Urinary bladder (tissue), 4 donors: Measurements from ENCODE around the gene PDE6H. TPM values are rescaled to one million over a fixed set of nuclear protein-coding genes. Genes with fewer than 3 reads are reported as not detected.

Experiments
- DNase-seq: peaks from one replicate; pipeline ENCODE4 v3.0.0-alpha.2; 2015; ENCODE audit errors: extremely low spot score
- H3K27ac ChIP-seq: one replicate; pipeline ENCODE4 v1.5.1; 2013; ENCODE audit warnings: low read depth, mild to moderate bottlenecking, moderate library complexity
- H3K36me3 ChIP-seq: one replicate; pipeline ENCODE4 v1.6.1; 2013; ENCODE audit warnings: mild to moderate bottlenecking, moderate library complexity; ENCODE audit not compliant: insufficient read depth
- H3K4me1 ChIP-seq: one replicate; pipeline ENCODE4 v1.6.1; 2013; ENCODE audit warnings: mild to moderate bottlenecking, moderate library complexity; ENCODE audit not compliant: insufficient read depth
- H3K4me3 ChIP-seq: one replicate; pipeline ENCODE4 v1.5.1; 2013; ENCODE audit warnings: low read depth, low read length
- WGBS: extraction: QIAGEN DNeasy Blood & Tissue Kit; methylation state at CpG from one replicate; pipeline ENCODE4 v1.1.7; 2013; 5-methylcytosine and 5-hydroxymethylcytosine counted together
- polyA plus RNA-seq: library from polyadenylated mRNA; stranded (reverse); fragments of 200-250 nt; gene quantifications from one replicate; pipeline ENCODE4 v1.2.3, GENCODE V29; 2013
- total RNA-seq: library from RNA; depleted of rRNA; stranded (reverse); fragments of >200 nt; gene quantifications from one replicate; pipeline ENCODE4 v1.2.3, GENCODE V29; 2014
- donor health status: healthy with polysubstance abuse.
- donor health status: healthy.

PDE6H gene
- total and polyA plus RNA-seq, 2 donors: not detected

- WGBS: 66% methylated on average over 3 of the region's 3 CpGs
- Histone ChIP-seq H3K4me3 (no peak overlapping the region), H3K4me1 (no peaks in the 10 kb centered on the region), H3K36me3 (no peaks in the 10 kb centered on the region), H3K27ac (no peak overlapping the region)
- no peak for DNase-seq
Observed at GRCh38 chr12:14968478-14968877, 4.4 kb upstream of the PDE6H start.

- Histone ChIP-seq H3K4me1 (no peaks in the 10 kb centered on the region), H3K27ac (no peak overlapping the region), H3K36me3 (no peaks in the 10 kb centered on the region), H3K4me3 (no peak overlapping the region)
- no peak for DNase-seq
- 84% methylated on average over 4 of the region's 4 CpGs for WGBS
Observed at GRCh38 chr12:14970473-14970872, 2.4 kb upstream of the PDE6H start.

GRCh38 chr12:14974633-14975032 lies 1.8 kb downstream of the PDE6H start:
- H3K36me3 ChIP-seq: no peaks in the 10 kb centered on the region
- no peak overlapping the region for H3K4me3 ChIP-seq
- 97% methylated on average over 3 of the region's 3 CpGs for WGBS
- no peak overlapping the region for H3K27ac ChIP-seq
- no peak for DNase-seq
- no peaks in the 10 kb centered on the region for H3K4me1 ChIP-seq

- DNase-seq: no peak
- 90% methylated on average over 4 of the region's 4 CpGs for WGBS
- Histone ChIP-seq H3K36me3 (no peaks in the 10 kb centered on the region), H3K27ac (no peak overlapping the region), H3K4me1 (no peaks in the 10 kb centered on the region), H3K4me3 (no peak overlapping the region)
Observed at GRCh38 chr12:14975457-14975856, 2.6 kb downstream of the PDE6H start.

- no peaks in the 10 kb centered on the region for H3K36me3 ChIP-seq
- WGBS: 78% methylated on average over 3 of the region's 3 CpGs
- DNase-seq: no peak
- no peak overlapping the region for H3K4me3 ChIP-seq
- H3K4me1 ChIP-seq: no peaks in the 10 kb centered on the region
- H3K27ac ChIP-seq: no peak overlapping the region
Observed at GRCh38 chr12:14976658-14977057, 3.8 kb downstream of the PDE6H start.

GRCh38 chr12:14979468-14979867 lies 6.6 kb downstream of the PDE6H start:
- Histone ChIP-seq H3K4me1 (no peaks in the 10 kb centered on the region), H3K4me3 (no peak overlapping the region), H3K27ac (no peak overlapping the region), H3K36me3 (no peaks in the 10 kb centered on the region)
- DNase-seq: no peak

GRCh38 chr12:14981049-14981448 lies 8.2 kb downstream of the PDE6H start:
- WGBS: 97% methylated on average over 2 of the region's 2 CpGs
- Histone ChIP-seq H3K4me1 (no peaks in the 10 kb centered on the region), H3K4me3 (no peak overlapping the region), H3K36me3 (no peaks in the 10 kb centered on the region), H3K27ac (no peak overlapping the region)
- no peak for DNase-seq

GRCh38 chr12:14982562-14982961 lies 9.7 kb downstream of the PDE6H start:
- WGBS: 85% methylated on average over 1 of the region's 1 CpG
- no peaks in the 10 kb centered on the region for H3K36me3 ChIP-seq
- DNase-seq: no peak
- no peaks in the 10 kb centered on the region for H3K4me1 ChIP-seq
- H3K4me3 ChIP-seq: no peak overlapping the region
- H3K27ac ChIP-seq: no peak overlapping the region

GRCh38 chr12:14982991-14983390 lies 10.1 kb downstream of the PDE6H start:
- no peak for DNase-seq
- no peaks in the 10 kb centered on the region for H3K4me1 ChIP-seq
- H3K36me3 ChIP-seq: no peaks in the 10 kb centered on the region
- no peak overlapping the region for H3K4me3 ChIP-seq
- H3K27ac ChIP-seq: no peak overlapping the region
- 81% methylated on average over 2 of the region's 2 CpGs for WGBS

- WGBS: 85% methylated on average over 1 of the region's 1 CpG
- H3K4me3 ChIP-seq: no peak overlapping the region
Observed at GRCh38 chr12:14984036-14984435, 11.2 kb downstream of the PDE6H start.

GRCh38 chr12:14984766-14985285 lies 12.0 kb downstream of the PDE6H start:
- WGBS: 73% methylated on average over 1 of the region's 1 CpG
- H3K36me3 ChIP-seq: no peaks in the 10 kb centered on the region
- DNase-seq: no peak
- H3K4me3 ChIP-seq: no peak overlapping the region
- H3K4me1 ChIP-seq: no peaks in the 10 kb centered on the region
- no peak overlapping the region for H3K27ac ChIP-seq

More at GRCh38 chr12:14984036-14984435, 11.2 kb downstream of the PDE6H start:
- DNase-seq: no peak
- H3K27ac ChIP-seq: no peak overlapping the region
- no peaks in the 10 kb centered on the region for H3K36me3 ChIP-seq
- H3K4me1 ChIP-seq: no peaks in the 10 kb centered on the region

- Histone ChIP-seq H3K36me3 (no peaks in the 10 kb centered on the region), H3K4me1 (no peaks in the 10 kb centered on the region), H3K27ac (no peak overlapping the region), H3K4me3 (no peak overlapping the region)
- WGBS: 66% methylated on average over 4 of the region's 4 CpGs
- DNase-seq: no peak
Observed at GRCh38 chr12:14986449-14986848, 13.6 kb downstream of the PDE6H start.

GRCh38 chr12:14988035-14988434 lies 15.2 kb downstream of the PDE6H start:
- WGBS: 89% methylated on average over 3 of the region's 3 CpGs
- no peaks in the 10 kb centered on the region for H3K36me3 ChIP-seq
- H3K4me3 ChIP-seq: no peak overlapping the region
- H3K4me1 ChIP-seq: no peaks in the 10 kb centered on the region
- no peak overlapping the region for H3K27ac ChIP-seq
- DNase-seq: no peak

GRCh38 chr12:14989790-14990189 lies 16.9 kb downstream of the PDE6H start:
- Histone ChIP-seq H3K4me1 (no peaks in the 10 kb centered on the region), H3K36me3 (no peaks in the 10 kb centered on the region), H3K4me3 (no peak overlapping the region), H3K27ac (no peak overlapping the region)
- no peak for DNase-seq
- WGBS: 25% methylated on average over 1 of the region's 1 CpG

GRCh38 chr12:14991069-14991468 lies 18.2 kb downstream of the PDE6H start:
- H3K4me3 ChIP-seq: no peak overlapping the region
- H3K4me1 ChIP-seq: no peaks in the 10 kb centered on the region
- no peak for DNase-seq
- H3K27ac ChIP-seq: no peak overlapping the region
- no peaks in the 10 kb centered on the region for H3K36me3 ChIP-seq
